Measurements from ENCODE around the gene HEPN1.
"Not testable (repeated sequence)": the region's sequence is repeated elsewhere in the genome, so short reads cannot be mapped to it uniquely, and the experiment has no call there.

The HEPN1 gene

GRCh38 chr11:124942466-124943253 lies 23.6 kb downstream of the HEPN1 start:
- no peak for DNase-seq (ENCODE audit: low read depth in 2 of 2)

- no peak for DNase-seq (ENCODE audit: low read depth in 2 of 2)
These were observed 24.2 kb downstream of the HEPN1 start for GRCh38 chr11:124943254-124943616.

- DNase-seq (ENCODE audit: low read depth in 2 of 2), result no peak
These were observed 24.7 kb downstream of the HEPN1 start for GRCh38 chr11:124943741-124944140.

- no peak for DNase-seq (ENCODE audit: low read depth in 2 of 2)
These were observed 25.5 kb downstream of the HEPN1 start for GRCh38 chr11:124944565-124944964.

GRCh38 chr11:124945826-124946225 lies 26.8 kb downstream of the HEPN1 start:
- no peak for DNase-seq (ENCODE audit: low read depth in 2 of 2)

- DNase-seq (ENCODE audit: low read depth in 2 of 2), result no peak
These were observed 27.7 kb downstream of the HEPN1 start for GRCh38 chr11:124946735-124947141.

- no peak for DNase-seq (ENCODE audit: low read depth in 2 of 2)
These were observed 31.7 kb downstream of the HEPN1 start for GRCh38 chr11:124950601-124951330.

- no peak for DNase-seq (ENCODE audit: low read depth in 2 of 2)
These were observed 32.3 kb downstream of the HEPN1 start for GRCh38 chr11:124951341-124951740.

GRCh38 chr11:124953753-124954589 lies 34.9 kb downstream of the HEPN1 start, which contains the start of gene CCDC15:
TSS of gene CCDC15 (plus strand) at chr11:124954202. CDS start at chr11:124954733, 531 bp downstream.
- peak; percentile 91 for DNase-seq (ENCODE audit: low read depth in 2 of 2)

GRCh38 chr11:124954590-124954955 lies 35.5 kb downstream of the HEPN1 start:
- no peak for DNase-seq (ENCODE audit: low read depth in 2 of 2)

- DNase-seq (ENCODE audit: low read depth in 2 of 2), result no peak
These were observed 36.0 kb downstream of the HEPN1 start for GRCh38 chr11:124955035-124955434.

GRCh38 chr11:124961972-124962609 lies 43.0 kb downstream of the HEPN1 start:
- no peak for DNase-seq (ENCODE audit: low read depth in 2 of 2)

- DNase-seq (ENCODE audit: low read depth in 2 of 2), result not testable (repeated sequence)
These were observed 49.1 kb downstream of the HEPN1 start for GRCh38 chr11:124968197-124968596.
